ENCODE measurements around the gene CBARP. TPM values are rescaled to one million over a fixed set of nuclear protein-coding genes. Genes with fewer than 3 reads are reported as not detected.

CBARP gene
- total and polyA plus RNA-seq, 9 of the 15 experiments (the other 6 are each of a cell fraction or from before 2014, with no cell fraction given) = 0.03 to 8.9 (median 1.2) TPM; not detected in 1

GRCh38 chr19:1274852-1275259 lies 37.1 kb upstream of the CBARP start (continued):
- TF ChIP-seq ZNF23 (CRISPR knock-in tag; IDR thresholded peaks at IDR 0.05) = no peak
- TF ChIP-seq, protein P1, sequence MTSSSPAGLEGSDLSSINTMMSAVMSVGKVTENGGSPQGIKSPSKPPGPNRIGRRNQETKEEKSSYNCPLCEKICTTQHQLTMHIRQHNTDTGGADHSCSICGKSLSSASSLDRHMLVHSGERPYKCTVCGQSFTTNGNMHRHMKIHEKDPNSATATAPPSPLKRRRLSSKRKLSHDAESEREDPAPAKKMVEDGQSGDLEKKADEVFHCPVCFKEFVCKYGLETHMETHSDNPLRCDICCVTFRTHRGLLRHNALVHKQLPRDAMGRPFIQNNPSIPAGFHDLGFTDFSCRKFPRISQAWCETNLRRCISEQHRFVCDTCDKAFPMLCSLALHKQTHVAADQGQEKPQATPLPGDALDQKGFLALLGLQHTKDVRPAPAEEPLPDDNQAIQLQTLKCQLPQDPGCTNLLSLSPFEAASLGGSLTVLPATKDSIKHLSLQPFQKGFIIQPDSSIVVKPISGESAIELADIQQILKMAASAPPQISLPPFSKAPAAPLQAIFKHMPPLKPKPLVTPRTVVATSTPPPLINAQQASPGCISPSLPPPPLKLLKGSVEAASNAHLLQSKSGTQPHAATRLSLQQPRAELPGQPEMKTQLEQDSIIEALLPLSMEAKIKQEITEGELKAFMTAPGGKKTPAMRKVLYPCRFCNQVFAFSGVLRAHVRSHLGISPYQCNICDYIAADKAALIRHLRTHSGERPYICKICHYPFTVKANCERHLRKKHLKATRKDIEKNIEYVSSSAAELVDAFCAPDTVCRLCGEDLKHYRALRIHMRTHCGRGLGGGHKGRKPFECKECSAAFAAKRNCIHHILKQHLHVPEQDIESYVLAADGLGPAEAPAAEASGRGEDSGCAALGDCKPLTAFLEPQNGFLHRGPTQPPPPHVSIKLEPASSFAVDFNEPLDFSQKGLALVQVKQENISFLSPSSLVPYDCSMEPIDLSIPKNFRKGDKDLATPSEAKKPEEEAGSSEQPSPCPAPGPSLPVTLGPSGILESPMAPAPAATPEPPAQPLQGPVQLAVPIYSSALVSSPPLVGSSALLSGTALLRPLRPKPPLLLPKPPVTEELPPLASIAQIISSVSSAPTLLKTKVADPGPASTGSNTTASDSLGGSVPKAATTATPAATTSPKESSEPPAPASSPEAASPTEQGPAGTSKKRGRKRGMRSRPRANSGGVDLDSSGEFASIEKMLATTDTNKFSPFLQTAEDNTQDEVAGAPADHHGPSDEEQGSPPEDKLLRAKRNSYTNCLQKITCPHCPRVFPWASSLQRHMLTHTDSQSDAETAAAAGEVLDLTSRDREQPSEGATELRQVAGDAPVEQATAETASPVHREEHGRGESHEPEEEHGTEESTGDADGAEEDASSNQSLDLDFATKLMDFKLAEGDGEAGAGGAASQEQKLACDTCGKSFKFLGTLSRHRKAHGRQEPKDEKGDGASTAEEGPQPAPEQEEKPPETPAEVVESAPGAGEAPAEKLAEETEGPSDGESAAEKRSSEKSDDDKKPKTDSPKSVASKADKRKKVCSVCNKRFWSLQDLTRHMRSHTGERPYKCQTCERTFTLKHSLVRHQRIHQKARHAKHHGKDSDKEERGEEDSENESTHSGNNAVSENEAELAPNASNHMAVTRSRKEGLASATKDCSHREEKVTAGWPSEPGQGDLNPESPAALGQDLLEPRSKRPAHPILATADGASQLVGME (CRISPR knock-in tag; IDR thresholded peaks at IDR 0.05) = no peak
- no peak for TF ChIP-seq MED1 (CRISPR knock-in tag; IDR thresholded peaks at IDR 0.05; ENCODE audit: borderline replicate concordance)
- TF ChIP-seq, protein P2, sequence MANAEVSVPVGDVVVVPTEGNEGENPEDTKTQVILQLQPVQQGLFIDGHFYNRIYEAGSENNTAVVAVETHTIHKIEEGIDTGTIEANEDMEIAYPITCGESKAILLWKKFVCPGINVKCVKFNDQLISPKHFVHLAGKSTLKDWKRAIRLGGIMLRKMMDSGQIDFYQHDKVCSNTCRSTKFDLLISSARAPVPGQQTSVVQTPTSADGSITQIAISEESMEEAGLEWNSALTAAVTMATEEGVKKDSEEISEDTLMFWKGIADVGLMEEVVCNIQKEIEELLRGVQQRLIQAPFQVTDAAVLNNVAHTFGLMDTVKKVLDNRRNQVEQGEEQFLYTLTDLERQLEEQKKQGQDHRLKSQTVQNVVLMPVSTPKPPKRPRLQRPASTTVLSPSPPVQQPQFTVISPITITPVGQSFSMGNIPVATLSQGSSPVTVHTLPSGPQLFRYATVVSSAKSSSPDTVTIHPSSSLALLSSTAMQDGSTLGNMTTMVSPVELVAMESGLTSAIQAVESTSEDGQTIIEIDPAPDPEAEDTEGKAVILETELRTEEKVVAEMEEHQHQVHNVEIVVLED (CRISPR knock-in tag; IDR thresholded peaks at IDR 0.05) = no peak
- TF ChIP-seq ZNF431 (CRISPR knock-in tag; IDR thresholded peaks at IDR 0.05) = peak; percentile 19; the same call in 1 of the 2 replicates
- TF ChIP-seq THAP7 (CRISPR knock-in tag; IDR thresholded peaks at IDR 0.05) = 0 out of 2 replicates have a peak, but pooled peaks have one; percentile 33
- TF ChIP-seq CGGBP1 (CRISPR knock-in tag; IDR thresholded peaks at IDR 0.05) = no peak
- no peak for TF ChIP-seq ZFP91 (CRISPR knock-in tag; IDR thresholded peaks at IDR 0.05)
- TF ChIP-seq KLF10 (CRISPR knock-in tag; IDR thresholded peaks at IDR 0.05) = no peak
- TF ChIP-seq ZNF778 (CRISPR knock-in tag; IDR thresholded peaks at IDR 0.05) = no peak
- TF ChIP-seq HSF4 (CRISPR knock-in tag; IDR thresholded peaks at IDR 0.05; ENCODE audit: borderline replicate concordance) = no peak
- TF ChIP-seq, protein P3, sequence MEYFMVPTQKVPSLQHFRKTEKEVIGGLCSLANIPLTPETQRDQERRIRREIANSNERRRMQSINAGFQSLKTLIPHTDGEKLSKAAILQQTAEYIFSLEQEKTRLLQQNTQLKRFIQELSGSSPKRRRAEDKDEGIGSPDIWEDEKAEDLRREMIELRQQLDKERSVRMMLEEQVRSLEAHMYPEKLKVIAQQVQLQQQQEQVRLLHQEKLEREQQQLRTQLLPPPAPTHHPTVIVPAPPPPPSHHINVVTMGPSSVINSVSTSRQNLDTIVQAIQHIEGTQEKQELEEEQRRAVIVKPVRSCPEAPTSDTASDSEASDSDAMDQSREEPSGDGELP (CRISPR knock-in tag; IDR thresholded peaks at IDR 0.05; ENCODE audit: borderline replicate concordance) = peak; percentile 68
- no peak for TF ChIP-seq ZFPM2 (CRISPR knock-in tag; IDR thresholded peaks at IDR 0.05)
- TF ChIP-seq BRF1 (IDR thresholded peaks at IDR 0.05; ENCODE audit: borderline replicate concordance, extremely low read depth, insufficient read length) = no peak
- no peak for TF ChIP-seq ZNF41 (CRISPR knock-in tag; conservative IDR thresholded peaks at IDR 0.05)
- no peak for TF ChIP-seq ZNF184 (CRISPR knock-in tag; IDR thresholded peaks at IDR 0.05)

Data from K562 (cell line).